ENCODE data around the gene PROC.

The PROC gene

DNA sequence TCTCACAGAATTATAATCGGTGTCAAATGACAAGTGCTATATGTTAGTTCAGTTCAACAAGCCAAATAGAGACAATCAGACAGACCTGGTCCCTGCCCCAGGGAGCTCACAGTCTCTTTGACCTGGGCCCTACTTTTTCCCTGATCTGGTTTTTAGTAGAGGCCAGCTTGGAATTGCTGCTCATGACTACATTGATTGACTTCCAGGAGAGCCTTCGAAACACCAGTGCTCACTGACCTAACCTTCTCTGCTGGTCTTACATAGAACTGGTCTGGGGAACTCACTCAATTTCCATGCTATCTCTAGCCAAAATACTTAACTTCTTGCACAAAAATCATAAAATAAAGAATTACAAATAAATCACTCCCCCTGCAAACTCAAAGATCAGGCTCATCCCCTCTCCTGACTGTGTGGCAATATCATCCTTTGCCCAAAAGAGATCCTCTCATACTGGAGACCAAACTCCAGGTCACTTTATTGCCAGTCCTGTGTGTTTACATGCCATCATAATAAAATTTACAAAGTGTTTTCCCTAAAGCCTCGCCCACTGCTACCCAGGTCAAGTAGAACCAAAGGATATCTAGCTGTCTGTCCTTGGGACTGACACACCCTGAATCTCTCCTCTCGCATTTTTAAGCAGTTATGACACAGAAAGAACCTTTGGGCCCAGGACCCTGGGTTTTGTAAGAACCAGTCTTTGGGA is 53.2 kb downstream of the PROC start:
- Histone ChIP-seq H3K36me3 (peaks cover 27% of the 10 kb centered on the region), H3K9me3 (no peaks in the 10 kb centered on the region), H3K27ac (no peak overlapping the region), H3K4me1 (ENCODE audit: control insufficient read depth in 1 of 2, insufficient read depth in 1 of 2, low read depth in 1 of 2, low read length in 1 of 2) (no peaks in the 10 kb centered on the region), H3K4me3 (ENCODE audit: low read depth in 1 of 2, low read length in 1 of 2) (no peak overlapping the region), H3K27me3 (no peaks in the 10 kb centered on the region)
- TF ChIP-seq CTCF (IDR thresholded peaks at IDR 0.05): no peak

DNA sequence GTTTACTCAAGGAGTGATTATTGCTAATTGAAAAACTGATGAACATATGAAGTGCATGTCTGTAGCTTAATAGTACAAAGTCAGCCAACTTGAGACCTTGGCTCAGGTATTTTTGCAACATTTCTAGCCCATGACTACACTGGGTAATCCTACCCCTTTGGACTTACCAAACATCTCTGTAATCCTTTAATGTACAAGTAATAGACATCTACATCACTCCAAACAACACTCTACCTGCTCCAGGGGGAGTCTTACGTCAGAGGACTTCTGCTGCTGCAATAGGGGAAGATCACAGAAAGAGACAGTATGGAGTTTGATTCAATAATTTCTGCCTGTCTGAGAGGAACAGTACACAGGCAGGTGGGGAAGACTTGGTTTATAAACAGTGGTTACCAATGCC is 54.0 kb downstream of the PROC start:
- TF ChIP-seq CTCF (IDR thresholded peaks at IDR 0.05): no peak
- H3K27ac ChIP-seq: no peak overlapping the region
- no peak overlapping the region for H3K4me3 ChIP-seq (ENCODE audit: low read depth in 1 of 2, low read length in 1 of 2)
- peaks cover 25% of the 10 kb centered on the region for H3K36me3 ChIP-seq
- no peaks in the 10 kb centered on the region for H3K4me1 ChIP-seq (ENCODE audit: control insufficient read depth in 1 of 2, insufficient read depth in 1 of 2, low read depth in 1 of 2, low read length in 1 of 2)
- no peaks in the 10 kb centered on the region for H3K9me3 ChIP-seq
- H3K27me3 ChIP-seq: no peaks in the 10 kb centered on the region

DNA sequence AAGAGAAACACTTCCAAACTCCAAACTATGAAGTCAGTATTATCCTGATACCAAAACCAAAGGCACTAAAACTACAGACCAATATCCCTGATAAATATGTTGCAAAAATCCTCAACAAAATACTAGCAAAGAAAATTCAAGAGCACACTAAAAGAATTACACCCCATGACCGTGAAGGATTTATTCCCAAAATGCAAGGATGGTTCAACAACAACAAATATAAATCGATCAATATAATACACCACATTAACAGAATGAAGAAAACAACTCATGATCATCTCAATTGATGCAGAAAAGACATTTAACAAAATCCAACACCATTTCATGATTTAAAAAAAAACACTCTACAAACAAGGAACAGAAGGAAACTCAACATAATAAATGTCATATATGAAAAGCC is 57.6 kb downstream of the PROC start:
- no peak overlapping the region for H3K4me3 ChIP-seq (ENCODE audit: low read depth in 1 of 2, low read length in 1 of 2)
- no peaks in the 10 kb centered on the region for H3K27me3 ChIP-seq
- H3K27ac ChIP-seq: no peak overlapping the region
- peaks cover 10% of the 10 kb centered on the region for H3K36me3 ChIP-seq
- no peaks in the 10 kb centered on the region for H3K9me3 ChIP-seq
- no peaks in the 10 kb centered on the region for H3K4me1 ChIP-seq (ENCODE audit: control insufficient read depth in 1 of 2, insufficient read depth in 1 of 2, low read depth in 1 of 2, low read length in 1 of 2)
- no peak for TF ChIP-seq CTCF (IDR thresholded peaks at IDR 0.05)
